Neural progenitor cell (in vitro differentiated cells): ENCODE measurements around the gene CTNNB1.

ENCODE experiments used
- EZH2 ChIP-seq: fragments of 200-600 bp; sonication (generic); IDR thresholded peaks from 2 replicates; pipeline ENCODE4 v1.6.1; 2017; ENCODE audit warnings: antibody characterized with exemption, mild to moderate bottlenecking, moderate library complexity
- TF ChIP-seq, protein P1 (sequence below): fragments of 200-600 bp; sonication (generic); IDR thresholded peaks from 2 replicates; pipeline ENCODE4 v1.5.1; 2017; ENCODE audit warnings: antibody characterized with exemption, mild to moderate bottlenecking

DNA sequence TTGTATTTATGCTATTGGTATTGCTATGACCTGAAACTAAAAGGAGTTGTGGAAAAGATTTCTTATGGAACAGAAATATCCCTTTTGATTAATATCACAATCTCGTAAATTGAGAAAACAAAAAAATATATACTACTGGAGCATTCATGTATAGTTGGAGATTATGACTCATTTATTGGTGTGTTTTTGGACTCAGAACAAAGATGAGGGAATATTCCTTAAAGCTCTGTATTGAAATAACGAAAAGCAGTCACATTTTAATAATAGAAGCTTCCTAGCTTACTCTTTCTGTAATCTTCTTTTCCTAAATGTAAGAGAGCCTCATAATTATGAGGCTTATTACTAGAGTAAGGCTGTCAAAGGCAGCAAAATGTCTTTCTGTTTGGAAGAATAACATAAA lies 14.3 kb downstream of the CTNNB1 start:
- TF ChIP-seq, protein P1, sequence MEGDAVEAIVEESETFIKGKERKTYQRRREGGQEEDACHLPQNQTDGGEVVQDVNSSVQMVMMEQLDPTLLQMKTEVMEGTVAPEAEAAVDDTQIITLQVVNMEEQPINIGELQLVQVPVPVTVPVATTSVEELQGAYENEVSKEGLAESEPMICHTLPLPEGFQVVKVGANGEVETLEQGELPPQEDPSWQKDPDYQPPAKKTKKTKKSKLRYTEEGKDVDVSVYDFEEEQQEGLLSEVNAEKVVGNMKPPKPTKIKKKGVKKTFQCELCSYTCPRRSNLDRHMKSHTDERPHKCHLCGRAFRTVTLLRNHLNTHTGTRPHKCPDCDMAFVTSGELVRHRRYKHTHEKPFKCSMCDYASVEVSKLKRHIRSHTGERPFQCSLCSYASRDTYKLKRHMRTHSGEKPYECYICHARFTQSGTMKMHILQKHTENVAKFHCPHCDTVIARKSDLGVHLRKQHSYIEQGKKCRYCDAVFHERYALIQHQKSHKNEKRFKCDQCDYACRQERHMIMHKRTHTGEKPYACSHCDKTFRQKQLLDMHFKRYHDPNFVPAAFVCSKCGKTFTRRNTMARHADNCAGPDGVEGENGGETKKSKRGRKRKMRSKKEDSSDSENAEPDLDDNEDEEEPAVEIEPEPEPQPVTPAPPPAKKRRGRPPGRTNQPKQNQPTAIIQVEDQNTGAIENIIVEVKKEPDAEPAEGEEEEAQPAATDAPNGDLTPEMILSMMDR = no peak
- TF ChIP-seq EZH2 = no peak
